ENCODE data around the gene NPAS3.

Gene NPAS3

DNA sequence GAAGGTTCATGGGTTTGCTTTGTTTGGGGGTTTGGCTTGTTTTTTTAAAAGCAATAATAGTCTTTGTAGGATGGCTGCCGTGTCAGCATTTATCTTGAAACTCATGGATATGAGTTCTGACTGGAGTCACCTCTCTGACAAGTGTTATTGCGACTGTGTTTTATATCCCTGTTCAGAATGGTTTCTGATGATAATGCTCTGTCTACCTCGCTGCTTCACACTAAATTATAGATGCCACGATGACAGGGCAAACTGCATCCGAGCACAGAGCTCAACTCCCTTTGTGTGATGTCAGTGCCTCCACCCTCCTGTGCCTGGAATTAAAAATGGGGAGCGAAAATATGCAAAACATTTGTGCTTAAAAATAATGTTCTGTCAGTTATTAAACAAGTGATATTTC lies 761.4 kb downstream of the NPAS3 start:
- TF ChIP-seq, protein P1, sequence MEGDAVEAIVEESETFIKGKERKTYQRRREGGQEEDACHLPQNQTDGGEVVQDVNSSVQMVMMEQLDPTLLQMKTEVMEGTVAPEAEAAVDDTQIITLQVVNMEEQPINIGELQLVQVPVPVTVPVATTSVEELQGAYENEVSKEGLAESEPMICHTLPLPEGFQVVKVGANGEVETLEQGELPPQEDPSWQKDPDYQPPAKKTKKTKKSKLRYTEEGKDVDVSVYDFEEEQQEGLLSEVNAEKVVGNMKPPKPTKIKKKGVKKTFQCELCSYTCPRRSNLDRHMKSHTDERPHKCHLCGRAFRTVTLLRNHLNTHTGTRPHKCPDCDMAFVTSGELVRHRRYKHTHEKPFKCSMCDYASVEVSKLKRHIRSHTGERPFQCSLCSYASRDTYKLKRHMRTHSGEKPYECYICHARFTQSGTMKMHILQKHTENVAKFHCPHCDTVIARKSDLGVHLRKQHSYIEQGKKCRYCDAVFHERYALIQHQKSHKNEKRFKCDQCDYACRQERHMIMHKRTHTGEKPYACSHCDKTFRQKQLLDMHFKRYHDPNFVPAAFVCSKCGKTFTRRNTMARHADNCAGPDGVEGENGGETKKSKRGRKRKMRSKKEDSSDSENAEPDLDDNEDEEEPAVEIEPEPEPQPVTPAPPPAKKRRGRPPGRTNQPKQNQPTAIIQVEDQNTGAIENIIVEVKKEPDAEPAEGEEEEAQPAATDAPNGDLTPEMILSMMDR (IDR thresholded peaks at IDR 0.05; ENCODE audit: insufficient read depth, low read length) = no peak
- TF ChIP-seq POLR2AphosphoS5 (IDR thresholded peaks at IDR 0.05; ENCODE audit: low read depth) = no peak
- Histone ChIP-seq H3K27ac (replicated peaks) (no peak overlapping the region), H3K4me3 (replicated peaks; ENCODE audit: insufficient read depth, low read length) (no peak overlapping the region), H3K27me3 (ENCODE audit: insufficient read depth, poor library complexity, severe bottlenecking) (no peaks in the 10 kb centered on the region)
- no peak for DNase-seq (ENCODE audit: low read depth in 1 of 2, low spot score in 1 of 2)

DNA sequence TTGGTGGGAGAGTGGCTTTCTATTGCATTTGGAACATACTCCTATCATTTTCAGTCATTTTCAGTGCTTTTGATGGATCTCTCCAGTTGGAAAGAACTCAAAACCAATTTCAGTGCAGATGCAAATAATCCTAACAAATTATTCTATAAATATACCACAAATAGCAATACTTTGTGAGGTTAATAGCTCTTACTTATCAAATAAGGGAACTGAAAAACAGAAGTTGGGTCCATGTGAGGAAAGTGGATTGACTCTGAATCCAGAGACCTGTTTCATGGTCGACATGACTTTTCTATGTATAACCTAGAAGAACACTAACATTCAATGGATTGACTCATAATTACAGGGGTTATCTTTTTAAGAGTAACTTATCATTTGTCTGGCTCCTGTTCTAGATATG lies 763.6 kb downstream of the NPAS3 start:
- TF ChIP-seq, protein P1 (IDR thresholded peaks at IDR 0.05; ENCODE audit: insufficient read depth, low read length) = no peak
- TF ChIP-seq, protein P2, sequence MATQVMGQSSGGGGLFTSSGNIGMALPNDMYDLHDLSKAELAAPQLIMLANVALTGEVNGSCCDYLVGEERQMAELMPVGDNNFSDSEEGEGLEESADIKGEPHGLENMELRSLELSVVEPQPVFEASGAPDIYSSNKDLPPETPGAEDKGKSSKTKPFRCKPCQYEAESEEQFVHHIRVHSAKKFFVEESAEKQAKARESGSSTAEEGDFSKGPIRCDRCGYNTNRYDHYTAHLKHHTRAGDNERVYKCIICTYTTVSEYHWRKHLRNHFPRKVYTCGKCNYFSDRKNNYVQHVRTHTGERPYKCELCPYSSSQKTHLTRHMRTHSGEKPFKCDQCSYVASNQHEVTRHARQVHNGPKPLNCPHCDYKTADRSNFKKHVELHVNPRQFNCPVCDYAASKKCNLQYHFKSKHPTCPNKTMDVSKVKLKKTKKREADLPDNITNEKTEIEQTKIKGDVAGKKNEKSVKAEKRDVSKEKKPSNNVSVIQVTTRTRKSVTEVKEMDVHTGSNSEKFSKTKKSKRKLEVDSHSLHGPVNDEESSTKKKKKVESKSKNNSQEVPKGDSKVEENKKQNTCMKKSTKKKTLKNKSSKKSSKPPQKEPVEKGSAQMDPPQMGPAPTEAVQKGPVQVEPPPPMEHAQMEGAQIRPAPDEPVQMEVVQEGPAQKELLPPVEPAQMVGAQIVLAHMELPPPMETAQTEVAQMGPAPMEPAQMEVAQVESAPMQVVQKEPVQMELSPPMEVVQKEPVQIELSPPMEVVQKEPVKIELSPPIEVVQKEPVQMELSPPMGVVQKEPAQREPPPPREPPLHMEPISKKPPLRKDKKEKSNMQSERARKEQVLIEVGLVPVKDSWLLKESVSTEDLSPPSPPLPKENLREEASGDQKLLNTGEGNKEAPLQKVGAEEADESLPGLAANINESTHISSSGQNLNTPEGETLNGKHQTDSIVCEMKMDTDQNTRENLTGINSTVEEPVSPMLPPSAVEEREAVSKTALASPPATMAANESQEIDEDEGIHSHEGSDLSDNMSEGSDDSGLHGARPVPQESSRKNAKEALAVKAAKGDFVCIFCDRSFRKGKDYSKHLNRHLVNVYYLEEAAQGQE (IDR thresholded peaks at IDR 0.05; ENCODE audit: insufficient replicate concordance, low read depth) = no peak
- TF ChIP-seq GABPA (IDR thresholded peaks at IDR 0.05; ENCODE audit: low read depth) (no peak), SPI1 (IDR thresholded peaks at IDR 0.05; ENCODE audit: borderline replicate concordance, low read depth) (no peak)
- DNase-seq (ENCODE audit: low read depth in 1 of 2, low spot score in 1 of 2) = no peak
- no peak overlapping the region for H3K4me3 ChIP-seq (replicated peaks; ENCODE audit: insufficient read depth, low read length)
- no peaks in the 10 kb centered on the region for H3K27me3 ChIP-seq (ENCODE audit: insufficient read depth, poor library complexity, severe bottlenecking)
- no peak overlapping the region for H3K27ac ChIP-seq (replicated peaks)

DNA sequence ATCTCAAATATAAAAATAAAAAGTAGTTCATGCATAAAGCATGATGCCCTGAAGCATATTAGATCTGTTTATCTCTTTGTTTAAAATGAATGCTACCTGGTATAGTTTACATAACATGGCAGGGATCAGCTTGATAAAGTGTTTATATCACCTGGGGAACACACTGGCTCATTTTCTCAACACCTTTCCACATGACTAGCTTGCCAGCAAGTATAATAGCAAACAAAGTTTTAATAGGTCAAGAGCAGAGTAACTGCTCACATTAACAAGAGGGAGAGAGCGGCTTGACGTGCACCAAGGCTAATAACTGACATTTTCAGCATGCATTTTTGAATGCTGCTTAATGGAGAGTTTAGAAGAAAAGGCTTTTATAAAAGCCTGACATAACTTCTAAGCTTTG lies 765.8 kb downstream of the NPAS3 start:
- no peak overlapping the region for H3K27ac ChIP-seq (replicated peaks)
- DNase-seq (ENCODE audit: low read depth in 1 of 2, low spot score in 1 of 2) = no peak
- TF ChIP-seq, protein P2 (IDR thresholded peaks at IDR 0.05; ENCODE audit: insufficient replicate concordance, low read depth) = no peak

DNA sequence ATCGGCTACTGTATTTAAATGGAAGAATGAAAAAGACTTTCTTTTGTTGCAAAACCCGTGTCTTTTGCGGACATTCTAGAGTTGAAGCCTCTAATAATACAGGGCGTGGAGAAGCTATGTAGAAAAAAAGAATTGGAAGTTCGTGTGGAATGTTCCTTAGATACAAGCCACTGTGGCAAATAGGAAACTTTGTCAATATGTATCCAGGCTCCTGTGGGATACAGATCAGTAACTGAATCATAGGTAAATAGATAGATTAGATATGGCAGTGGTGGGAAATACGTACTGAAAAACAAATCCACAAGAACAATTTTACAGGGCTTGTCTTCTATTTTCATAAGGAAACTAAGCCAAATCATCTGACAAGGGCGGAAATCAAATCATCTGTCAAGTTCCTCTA lies 766.8 kb downstream of the NPAS3 start:
- TF ChIP-seq SPI1 (IDR thresholded peaks at IDR 0.05; ENCODE audit: borderline replicate concordance, low read depth) (no peak), POLR2AphosphoS5 (IDR thresholded peaks at IDR 0.05; ENCODE audit: low read depth) (no peak), GABPA (IDR thresholded peaks at IDR 0.05; ENCODE audit: low read depth) (no peak)
- TF ChIP-seq, protein P1 (IDR thresholded peaks at IDR 0.05; ENCODE audit: insufficient read depth, low read length) = no peak
- TF ChIP-seq, protein P2 (IDR thresholded peaks at IDR 0.05; ENCODE audit: insufficient replicate concordance, low read depth) = no peak
- H3K27ac ChIP-seq (replicated peaks) = no peak overlapping the region
- H3K27me3 ChIP-seq (ENCODE audit: insufficient read depth, poor library complexity, severe bottlenecking) = no peaks in the 10 kb centered on the region
- no peak overlapping the region for H3K4me3 ChIP-seq (replicated peaks; ENCODE audit: insufficient read depth, low read length)
- DNase-seq (ENCODE audit: low read depth in 1 of 2, low spot score in 1 of 2) = no peak

More for the DNA sequence above, 765.8 kb downstream of the NPAS3 start:
- no peaks in the 10 kb centered on the region for H3K27me3 ChIP-seq (ENCODE audit: insufficient read depth, poor library complexity, severe bottlenecking)
- no peak overlapping the region for H3K4me3 ChIP-seq (replicated peaks; ENCODE audit: insufficient read depth, low read length)

Measured in HL-60 (cell line).